NCI-H2227 treated with DMSO at 0.1 percent for 48 hours (cell line): Measurements from ENCODE around the gene LMO1.

Source experiments
- DNase-seq: peaks from one replicate; lab custom pipeline; 2025; lab: John Stamatoyannopoulos, UW

The LMO1 gene

GRCh38 chr11:8204025-8204424 is 59.7 kb downstream of the LMO1 start:
- DNase-seq = no peak

- no peak for DNase-seq
Measured at GRCh38 chr11:8203414-8203715, 60.3 kb downstream of the LMO1 start.

- DNase-seq = no peak
Measured at GRCh38 chr11:8202516-8203413, 60.9 kb downstream of the LMO1 start.

GRCh38 chr11:8201644-8202365 is 61.9 kb downstream of the LMO1 start:
- no peak for DNase-seq

GRCh38 chr11:8199676-8200075 is 64.0 kb downstream of the LMO1 start:
- no peak for DNase-seq

GRCh38 chr11:8196749-8197148 is 66.9 kb downstream of the LMO1 start:
- DNase-seq = peak; percentile 23

- DNase-seq = no peak
Measured at GRCh38 chr11:8194956-8195355, 68.7 kb downstream of the LMO1 start.

GRCh38 chr11:8192896-8193209 is 70.8 kb downstream of the LMO1 start:
- DNase-seq = no peak

GRCh38 chr11:8192016-8192895 is 71.4 kb downstream of the LMO1 start:
- peak; percentile 50 for DNase-seq

- DNase-seq = no peak
Measured at GRCh38 chr11:8190431-8190830, 73.2 kb downstream of the LMO1 start.

GRCh38 chr11:8186429-8186828 is 77.2 kb downstream of the LMO1 start:
- DNase-seq = peak; percentile 61

GRCh38 chr11:8183111-8183510 is 80.6 kb downstream of the LMO1 start:
- DNase-seq = no peak

- no peak for DNase-seq
Measured at GRCh38 chr11:8180469-8180868, 83.2 kb downstream of the LMO1 start.

- DNase-seq = no peak
Measured at GRCh38 chr11:8178297-8178696, 85.4 kb downstream of the LMO1 start.

- no peak for DNase-seq
Measured at GRCh38 chr11:8177136-8177535, 86.5 kb downstream of the LMO1 start.
